NT2/D1 (cell line): ENCODE results near the gene RCAN2.

Source experiments
- SUZ12 ChIP-seq: IDR thresholded peaks from 2 replicates; pipeline ENCODE4 v1.6.1; 2011; ENCODE audit not compliant: insufficient read length, insufficient read depth; ENCODE audit errors: extremely low read depth
- ZNF274 ChIP-seq: IDR thresholded peaks from 2 replicates; pipeline ENCODE4 v1.6.1; 2011; ENCODE audit warnings: mild to moderate bottlenecking, low read depth, low read length

- no peak for TF ChIP-seq SUZ12
- no peak for TF ChIP-seq ZNF274
Observed at GRCh38 chr6:46525583-46525982, 34.3 kb upstream of the RCAN2 start.
